GM06990 (cell line): ENCODE measurements around the gene VPS51.

ENCODE experiments used
- DNase-seq: peaks from one replicate; pipeline ENCODE4 v3.0.0-alpha.2; 2011; ENCODE audit not compliant: insufficient read length; ENCODE audit errors: extremely low read depth
- H3K27me3 ChIP-seq: replicated peaks from 2 replicates; pipeline ENCODE4 v1.6.0; 2011; ENCODE audit warnings: low read length; ENCODE audit not compliant: control insufficient read depth, insufficient read depth
- H3K36me3 ChIP-seq: 2 replicates; pipeline ENCODE4 v1.5.1; 2011; ENCODE audit warnings: low read length; ENCODE audit not compliant: control insufficient read depth, insufficient read depth
- H3K4me3 ChIP-seq: replicated peaks from 2 replicates; pipeline ENCODE4 v1.5.1; 2011; ENCODE audit warnings: low read depth, mild to moderate bottlenecking, control low read depth, low read length
- CTCF ChIP-seq: IDR thresholded peaks from 2 replicates; pipeline ENCODE4 v1.5.1; 2011; ENCODE audit warnings: low read length, control low read depth, mild to moderate bottlenecking, inconsistent platforms; ENCODE audit not compliant: insufficient read depth, poor library complexity, severe bottlenecking

VPS51 gene

GRCh38 chr11:65124480-65125196, 28.6 kb downstream of the VPS51 start:
- H3K36me3 ChIP-seq = peaks cover 48% of the 10 kb centered on the region
- H3K27me3 ChIP-seq = no peaks in the 10 kb centered on the region
- H3K4me3 ChIP-seq = no peak overlapping the region
- DNase-seq = no peak
- TF ChIP-seq CTCF = no peak

- no peak for TF ChIP-seq CTCF
- no peak for DNase-seq
- Histone ChIP-seq H3K4me3 (no peak overlapping the region), H3K27me3 (no peaks in the 10 kb centered on the region), H3K36me3 (peaks cover 50% of the 10 kb centered on the region)
These were observed 29.4 kb downstream of the VPS51 start for GRCh38 chr11:65125197-65126056.

GRCh38 chr11:65126624-65127274, 30.7 kb downstream of the VPS51 start:
- H3K4me3 ChIP-seq = no peak overlapping the region
- H3K27me3 ChIP-seq = no peaks in the 10 kb centered on the region
- peaks cover 60% of the 10 kb centered on the region for H3K36me3 ChIP-seq
- no peak for DNase-seq
- TF ChIP-seq CTCF = no peak

- no peaks in the 10 kb centered on the region for H3K27me3 ChIP-seq
- no peak for TF ChIP-seq CTCF
- peaks cover 65% of the 10 kb centered on the region for H3K36me3 ChIP-seq
- no peak for DNase-seq
- no peak overlapping the region for H3K4me3 ChIP-seq
These were observed 31.6 kb downstream of the VPS51 start for GRCh38 chr11:65127473-65128181.
